ENCODE data around the gene NHERF1. TPM values are rescaled to one million over a fixed set of nuclear protein-coding genes. Genes with fewer than 3 reads are reported as not detected.

Gene NHERF1
- total and polyA plus RNA-seq, 2 donors (not counting 3 experiments of a cell fraction or from before 2014, with no cell fraction given) = 24.4 to 26.9 TPM

- FAIRE-seq (no peak), DNase-seq (ENCODE audit: low read depth, low spot score) (no peak)
- no TSS peak for BruUV-seq (replicated peaks)
- dilution Hi-C loops (cut with MboI; ENCODE audit: extremely low pct_ligation_motif_present, low sequenced_read_pairs) = no loop called here
- H3K27me3 ChIP-seq (ENCODE audit: control insufficient read depth in 2 of 2, insufficient read depth in 2 of 2, low read length in 2 of 2) = no peaks in the 10 kb centered on the region
- H4K20me1 ChIP-seq (replicated peaks; ENCODE audit: control insufficient read depth, extremely low read depth, insufficient read depth, low read length) = no peaks in the 10 kb centered on the region
- H3K9ac ChIP-seq (replicated peaks; ENCODE audit: extremely low read depth, insufficient read depth, low read length) = no peak overlapping the region
- no peak overlapping the region for H3K4me3 ChIP-seq (replicated peaks in 1 of 3; ENCODE audit: insufficient read depth in 1 of 3, low read depth in 1 of 3, low read length in 3 of 3)
- H3K27ac ChIP-seq (ENCODE audit: insufficient read depth, low read depth, low read length) = no peak overlapping the region
- no peak overlapping the region for H3K4me2 ChIP-seq (ENCODE audit: insufficient read depth, low read length)
- no peak overlapping the region for H2AFZ ChIP-seq (ENCODE audit: low read depth, low read length)
- intact Hi-C loops (cut with micrococcal nuclease) = no loop called here
- TF ChIP-seq GATA2 (IDR thresholded peaks at IDR 0.05; ENCODE audit: insufficient read depth, insufficient read length, low read depth, low read length) (no peak), POLR2A (IDR thresholded peaks at IDR 0.05; ENCODE audit: low read depth, low read length) (no peak), JUN (IDR thresholded peaks at IDR 0.05; ENCODE audit: borderline replicate concordance, insufficient read depth, insufficient read length, low read depth) (no peak), POLR2AphosphoS5 (IDR thresholded peaks at IDR 0.05; ENCODE audit: insufficient read depth, low read depth, low read length) (no peak), CTCF (IDR thresholded peaks at IDR 0.05; ENCODE audit: extremely low read depth in 1 of 2, insufficient read depth in 1 of 2, low read depth in 1 of 2, low read length in 2 of 2) (no peak), MYC (IDR thresholded peaks at IDR 0.05; ENCODE audit: low read depth, low read length) (no peak), FOS (IDR thresholded peaks at IDR 0.05; ENCODE audit: borderline replicate concordance, insufficient read depth, low read length) (no peak), EZH2 (IDR thresholded peaks at IDR 0.05; ENCODE audit: borderline replicate concordance, low read depth, low read length, severe bottlenecking) (no peak), MAX (IDR thresholded peaks at IDR 0.05; ENCODE audit: insufficient read depth, insufficient read length) (no peak)
- POLR2A ChIA-PET = no interaction called here
- H3K9me3 ChIP-seq (replicated peaks; ENCODE audit: control insufficient read depth, insufficient read depth, low read length) = no peaks in the 10 kb centered on the region
- H3K36me3 ChIP-seq (ENCODE audit: control insufficient read depth in 2 of 2, extremely low read depth in 1 of 2, insufficient read depth in 2 of 2, low read length in 2 of 2) = no peaks in the 10 kb centered on the region
- CTCF ChIA-PET = interaction anchor here (1.2 kb wide), 1 partner anchor 15 kb away, joined by 3 read pairs; no protein-coding TSS in a partner anchor
- H3K4me1 ChIP-seq (ENCODE audit: control insufficient read depth, extremely low read depth, insufficient read depth, low read length) = no peaks in the 10 kb centered on the region
- H3K9me1 ChIP-seq (replicated peaks; ENCODE audit: control insufficient read depth, extremely low read depth, insufficient read depth, low read length) = no peaks in the 10 kb centered on the region
- no peaks in the 10 kb centered on the region for H3K79me2 ChIP-seq (ENCODE audit: control insufficient read depth, insufficient read depth, low read length)
Measured at GRCh38 chr17:74810699-74811485, 62.5 kb downstream of the NHERF1 start.
